Karpas-422 (cell line): ENCODE measurements around the gene MPP1. TPM values are rescaled to one million over a fixed set of nuclear protein-coding genes. Genes with fewer than 3 reads are reported as not detected.

Experiments used
- DNase-seq: peaks from one replicate; pipeline ENCODE4 v3.0.0-alpha.2; 2015
- H2AFZ ChIP-seq: fragments of 200-600 bp; sonication (generic); 2 replicates; pipeline ENCODE4 v1.6.1; 2014; ENCODE audit warnings: antibody characterized with exemption, low read length, mixed read lengths
- H3K27ac ChIP-seq: fragments of 200-600 bp; sonication (generic); 2 replicates; pipeline ENCODE4 v1.5.1; 2014; ENCODE audit warnings: mild to moderate bottlenecking, low read length, moderate library complexity
- H3K27me3 ChIP-seq: fragments of 200-600 bp; sonication (generic); 2 replicates; pipeline ENCODE4 v1.6.1; 2014; ENCODE audit warnings: low read length, mixed read lengths
- H3K36me3 ChIP-seq: fragments of 200-600 bp; sonication (generic); 2 replicates; pipeline ENCODE4 v1.6.1; 2014; ENCODE audit warnings: low read length, mixed read lengths; ENCODE audit not compliant: insufficient read depth
- H3K4me1 ChIP-seq: fragments of 200-600 bp; sonication (generic); 2 replicates; pipeline ENCODE4 v1.6.1; 2014; ENCODE audit warnings: mild to moderate bottlenecking, low read length, mixed read lengths
- H3K4me2 ChIP-seq: fragments of 200-600 bp; sonication (generic); 2 replicates; pipeline ENCODE4 v1.6.1; 2014; ENCODE audit warnings: low read length, low read depth, mild to moderate bottlenecking; ENCODE audit not compliant: poor library complexity, severe bottlenecking
- H3K4me3 ChIP-seq: fragments of 200-600 bp; sonication (generic); 2 replicates; pipeline ENCODE4 v1.5.1; 2014; ENCODE audit warnings: mild to moderate bottlenecking, antibody characterized with exemption, low read length, mixed read lengths
- H3K79me2 ChIP-seq: fragments of 200-600 bp; sonication (generic); 2 replicates; pipeline ENCODE4 v1.6.1; 2014; ENCODE audit warnings: mild to moderate bottlenecking, low read length, mixed read lengths
- H3K9ac ChIP-seq: fragments of 200-600 bp; sonication (generic); 2 replicates; pipeline ENCODE4 v1.6.0; 2014; ENCODE audit warnings: low read length
- H3K9me2 ChIP-seq: fragments of 200-600 bp; sonication (generic), shearing (Covaris generic); replicated peaks from 2 replicates; pipeline ENCODE4 v1.6.0; 2014; ENCODE audit warnings: mild to moderate bottlenecking, low read length, moderate library complexity; ENCODE audit not compliant: insufficient read depth
- H3K9me3 ChIP-seq: fragments of 300-700, 200-600 bp; sonication (generic); 2 replicates; pipeline ENCODE4 v1.6.1; 2014; ENCODE audit warnings: low read length, mixed read lengths
- H4K20me1 ChIP-seq: fragments of 200-600 bp; sonication (generic); 2 replicates; pipeline ENCODE4 v1.6.1; 2014; ENCODE audit warnings: mild to moderate bottlenecking, antibody characterized with exemption, low read length, low read depth; ENCODE audit not compliant: insufficient read depth
- total RNA-seq: library from RNA; depleted of rRNA; stranded (reverse); fragments of >200 nt; shearing (Covaris generic); gene quantifications from 2 replicates; pipeline ENCODE4 v1.2.3, GENCODE V29; 2014; ENCODE audit warnings: low replicate concordance

Gene MPP1
- total RNA-seq, 1 experiment from 2014 or later: 10.7 TPM

- no peak overlapping the region for H3K27ac ChIP-seq
- no peak for DNase-seq
- no peak overlapping the region for H2AFZ ChIP-seq
- H3K9me3 ChIP-seq: no peaks in the 10 kb centered on the region
- H3K27me3 ChIP-seq: no peaks in the 10 kb centered on the region; the same call in 1 of the 2 replicates
- no peaks in the 10 kb centered on the region for H4K20me1 ChIP-seq
- no peak overlapping the region for H3K9ac ChIP-seq
- no peaks in the 10 kb centered on the region for H3K36me3 ChIP-seq
- no peak overlapping the region for H3K4me2 ChIP-seq
- H3K4me1 ChIP-seq: peaks cover 9% of the 10 kb centered on the region; the same call in 1 of the 2 replicates
- H3K9me2 ChIP-seq: no peaks in the 10 kb centered on the region
- no peak overlapping the region for H3K4me3 ChIP-seq
- H3K79me2 ChIP-seq: no peaks in the 10 kb centered on the region
Observed at GRCh38 chrX:154735695-154736393, 69.4 kb downstream of the MPP1 start.

GRCh38 chrX:154734061-154734781, 71.1 kb downstream of the MPP1 start:
- peaks cover 9% of the 10 kb centered on the region; the same call in 1 of the 2 replicates for H3K4me1 ChIP-seq
- no peaks in the 10 kb centered on the region for H3K27me3 ChIP-seq
- no peak overlapping the region for H3K9ac ChIP-seq
- H2AFZ ChIP-seq: no peak overlapping the region
- H3K9me3 ChIP-seq: no peaks in the 10 kb centered on the region
- no peaks in the 10 kb centered on the region for H4K20me1 ChIP-seq
- no peak overlapping the region for H3K4me2 ChIP-seq
- DNase-seq: no peak
- H3K27ac ChIP-seq: no peak overlapping the region
- no peak overlapping the region for H3K4me3 ChIP-seq
- H3K9me2 ChIP-seq: no peaks in the 10 kb centered on the region
- no peaks in the 10 kb centered on the region for H3K79me2 ChIP-seq
- H3K36me3 ChIP-seq: no peaks in the 10 kb centered on the region

GRCh38 chrX:154733066-154733425, 72.2 kb downstream of the MPP1 start:
- no peak overlapping the region for H3K4me3 ChIP-seq
- no peaks in the 10 kb centered on the region for H3K36me3 ChIP-seq
- H4K20me1 ChIP-seq: no peaks in the 10 kb centered on the region
- no peaks in the 10 kb centered on the region for H3K79me2 ChIP-seq
- no peaks in the 10 kb centered on the region for H3K9me3 ChIP-seq
- no peak overlapping the region for H3K4me2 ChIP-seq
- H3K9me2 ChIP-seq: no peaks in the 10 kb centered on the region
- H3K27ac ChIP-seq: no peak overlapping the region
- no peak overlapping the region for H2AFZ ChIP-seq
- DNase-seq: no peak
- H3K9ac ChIP-seq: no peak overlapping the region
- H3K4me1 ChIP-seq: peaks cover 9% of the 10 kb centered on the region; the same call in 1 of the 2 replicates
- H3K27me3 ChIP-seq: no peaks in the 10 kb centered on the region

GRCh38 chrX:154732421-154733065, 72.7 kb downstream of the MPP1 start:
- no peak for DNase-seq
- H3K4me2 ChIP-seq: no peak overlapping the region
- no peaks in the 10 kb centered on the region for H3K36me3 ChIP-seq
- no peak overlapping the region for H3K27ac ChIP-seq
- H3K4me3 ChIP-seq: no peak overlapping the region
- no peaks in the 10 kb centered on the region for H3K9me2 ChIP-seq
- H3K4me1 ChIP-seq: peaks cover 9% of the 10 kb centered on the region; the same call in 1 of the 2 replicates
- no peaks in the 10 kb centered on the region for H3K79me2 ChIP-seq
- H3K27me3 ChIP-seq: no peaks in the 10 kb centered on the region
- no peak overlapping the region for H2AFZ ChIP-seq
- no peak overlapping the region for H3K9ac ChIP-seq
- no peaks in the 10 kb centered on the region for H3K9me3 ChIP-seq
- no peaks in the 10 kb centered on the region for H4K20me1 ChIP-seq

GRCh38 chrX:154731881-154732280, 73.4 kb downstream of the MPP1 start:
- Histone ChIP-seq H3K79me2 (no peaks in the 10 kb centered on the region), H3K27me3 (no peaks in the 10 kb centered on the region), H3K9me3 (no peaks in the 10 kb centered on the region), H3K36me3 (no peaks in the 10 kb centered on the region), H3K4me2 (no peak overlapping the region), H3K4me3 (no peak overlapping the region), H3K9me2 (no peaks in the 10 kb centered on the region), H2AFZ (no peak overlapping the region), H3K9ac (no peak overlapping the region), H3K4me1 (peaks cover 9% of the 10 kb centered on the region; the same call in 1 of the 2 replicates), H4K20me1 (no peaks in the 10 kb centered on the region), H3K27ac (no peak overlapping the region)
- no peak for DNase-seq

- H3K79me2 ChIP-seq: no peaks in the 10 kb centered on the region
- no peaks in the 10 kb centered on the region for H4K20me1 ChIP-seq
- no peak overlapping the region for H3K9ac ChIP-seq
- H3K9me3 ChIP-seq: no peaks in the 10 kb centered on the region
- H3K9me2 ChIP-seq: no peaks in the 10 kb centered on the region
- no peaks in the 10 kb centered on the region for H3K36me3 ChIP-seq
- DNase-seq: no peak
- no peaks in the 10 kb centered on the region for H3K27me3 ChIP-seq
- peaks cover 9% of the 10 kb centered on the region; the same call in 1 of the 2 replicates for H3K4me1 ChIP-seq
- H3K4me2 ChIP-seq: no peak overlapping the region
- H3K4me3 ChIP-seq: no peak overlapping the region
- no peak overlapping the region for H2AFZ ChIP-seq
- H3K27ac ChIP-seq: no peak overlapping the region
Observed at GRCh38 chrX:154731184-154731583, 74.1 kb downstream of the MPP1 start.

- Histone ChIP-seq H3K9me3 (no peaks in the 10 kb centered on the region), H3K79me2 (no peaks in the 10 kb centered on the region), H4K20me1 (no peaks in the 10 kb centered on the region), H3K4me1 (peaks cover 9% of the 10 kb centered on the region; the same call in 1 of the 2 replicates), H2AFZ (no peak overlapping the region), H3K36me3 (no peaks in the 10 kb centered on the region), H3K9me2 (no peaks in the 10 kb centered on the region), H3K4me3 (no peak overlapping the region), H3K9ac (no peak overlapping the region), H3K27me3 (no peaks in the 10 kb centered on the region), H3K4me2 (no peak overlapping the region), H3K27ac (no peak overlapping the region)
- DNase-seq: no peak
Observed at GRCh38 chrX:154730253-154730891, 74.9 kb downstream of the MPP1 start.

GRCh38 chrX:154729439-154729838, 75.8 kb downstream of the MPP1 start:
- Histone ChIP-seq H3K9me2 (no peaks in the 10 kb centered on the region), H3K9ac (no peak overlapping the region), H4K20me1 (no peaks in the 10 kb centered on the region), H3K9me3 (no peaks in the 10 kb centered on the region), H3K4me1 (peaks cover 9% of the 10 kb centered on the region; the same call in 1 of the 2 replicates), H3K27me3 (no peaks in the 10 kb centered on the region), H3K36me3 (no peaks in the 10 kb centered on the region), H3K4me3 (no peak overlapping the region), H3K27ac (no peak overlapping the region), H3K4me2 (no peak overlapping the region), H2AFZ (no peak overlapping the region), H3K79me2 (no peaks in the 10 kb centered on the region)
- no peak for DNase-seq
